GM19397 (cell line): ENCODE data around the gene PEG3.
"Not testable (repeated sequence)": the region's sequence is repeated elsewhere in the genome, so short reads cannot be mapped to it uniquely, and the experiment has no call there.

Experiments
- ATAC-seq: cut with Tn5 transposase; IDR thresholded peaks from one replicate; pipeline ENCODE4 v1.9.1; 2021; ENCODE audit warnings: mild to moderate bottlenecking, moderate library complexity; ENCODE audit not compliant: unreplicated experiment

PEG3 gene

DNA sequence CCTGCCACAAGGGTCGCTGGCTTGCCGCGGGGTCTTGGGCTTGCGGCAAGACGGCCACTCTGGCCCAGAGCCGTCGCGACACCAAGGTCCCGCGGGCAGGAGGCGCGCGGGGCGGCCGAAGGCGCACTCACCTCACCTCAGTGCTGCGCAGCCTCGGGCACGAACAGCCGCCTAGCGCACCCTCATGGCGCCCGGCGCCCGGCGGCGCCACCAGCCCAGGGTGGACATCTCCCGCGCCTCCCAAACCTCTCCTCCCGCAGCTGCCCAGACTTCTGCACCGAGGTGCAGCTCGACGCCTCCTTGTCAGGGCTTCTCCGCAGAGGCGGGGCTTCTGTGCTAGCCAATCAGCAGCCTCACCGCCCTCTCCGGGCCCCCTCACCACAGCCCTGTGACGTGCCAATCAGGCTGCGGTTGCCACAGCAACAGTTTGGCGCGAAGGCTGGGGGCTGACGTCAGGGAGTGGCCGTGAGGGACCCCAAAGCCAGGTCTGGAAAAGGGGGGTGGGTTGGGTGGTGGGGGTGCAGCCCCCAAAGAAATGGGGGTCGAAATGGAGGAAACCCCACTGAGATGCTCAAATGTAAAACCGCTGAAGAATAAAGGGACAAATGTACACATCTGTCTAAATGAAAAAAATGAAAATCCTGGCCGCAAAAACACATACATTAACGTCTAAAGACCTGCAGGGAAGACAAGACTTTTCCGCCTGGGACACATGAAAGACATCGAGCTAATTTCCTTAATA is at the start of gene PEG3, which contains the start of gene ZIM2:
Gene PEG3, minus strand, starts transcription at position 276 of the 742 bp plus-strand sequence. CDS start 16,071 bp downstream, outside the sequence.
Gene ZIM2, minus strand, starts transcription at position 276 of the 742 bp plus-strand sequence. CDS start 16,449 bp downstream, outside the sequence.
- no peak for ATAC-seq

DNA sequence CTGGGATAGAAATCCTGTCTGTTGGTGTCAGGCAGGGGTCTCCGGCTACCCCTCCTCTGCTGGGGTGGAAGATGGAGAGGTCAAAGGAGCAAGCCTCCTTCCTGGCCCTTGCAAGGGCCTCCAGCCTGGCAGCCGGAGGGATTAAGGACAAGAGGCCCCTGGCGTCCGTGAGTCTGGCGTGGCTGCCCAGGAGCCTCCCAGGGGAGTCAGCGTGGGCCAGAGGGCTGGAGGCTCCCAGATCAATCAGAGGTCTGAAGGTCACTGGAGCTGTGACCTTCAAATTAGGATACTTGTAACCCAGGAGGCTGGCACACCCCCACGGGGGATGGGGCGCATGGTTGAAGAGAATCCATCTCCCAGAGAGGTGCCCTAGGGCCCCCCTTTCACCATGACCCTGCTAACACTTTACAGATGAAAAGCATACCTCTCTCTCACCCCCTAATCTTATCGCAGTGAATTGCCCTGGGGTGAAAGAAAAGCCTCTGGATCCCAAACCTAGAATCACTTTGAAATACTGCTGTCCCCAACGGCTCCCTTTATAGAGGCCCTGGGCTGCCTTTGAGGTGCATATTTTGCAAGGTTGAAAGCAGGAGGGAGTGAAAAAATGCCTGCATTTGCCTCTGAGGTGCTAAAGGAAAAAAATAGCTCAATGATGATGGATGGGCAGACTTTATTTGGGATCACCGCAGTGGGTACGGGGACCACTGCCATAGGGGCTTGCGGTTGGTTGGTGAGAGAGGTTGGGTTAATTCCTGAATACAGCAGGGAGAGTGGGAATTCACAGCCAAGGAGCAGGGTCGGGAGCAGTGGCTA is 44.9 kb upstream of the PEG3 start:
- no peak for ATAC-seq

DNA sequence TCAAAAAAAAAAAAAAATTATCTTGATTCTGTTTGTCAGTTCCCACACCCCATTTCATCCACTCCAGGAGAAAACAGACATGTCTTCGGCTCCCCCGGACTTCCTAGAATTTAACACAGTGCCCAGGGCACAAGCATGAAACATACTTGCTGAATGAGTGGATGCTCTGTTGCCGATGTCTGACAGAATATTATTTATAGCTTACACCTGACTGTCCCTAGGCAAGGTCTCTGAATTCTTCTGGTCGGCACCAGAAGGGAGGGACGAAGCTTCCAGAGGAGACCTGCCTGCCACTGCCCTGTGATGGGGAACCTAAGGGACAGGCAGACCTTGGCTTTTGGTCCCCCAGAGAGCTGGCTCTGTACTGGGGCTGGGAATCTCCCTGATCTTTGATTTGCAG is 43.9 kb upstream of the PEG3 start:
- ATAC-seq, result no peak

DNA sequence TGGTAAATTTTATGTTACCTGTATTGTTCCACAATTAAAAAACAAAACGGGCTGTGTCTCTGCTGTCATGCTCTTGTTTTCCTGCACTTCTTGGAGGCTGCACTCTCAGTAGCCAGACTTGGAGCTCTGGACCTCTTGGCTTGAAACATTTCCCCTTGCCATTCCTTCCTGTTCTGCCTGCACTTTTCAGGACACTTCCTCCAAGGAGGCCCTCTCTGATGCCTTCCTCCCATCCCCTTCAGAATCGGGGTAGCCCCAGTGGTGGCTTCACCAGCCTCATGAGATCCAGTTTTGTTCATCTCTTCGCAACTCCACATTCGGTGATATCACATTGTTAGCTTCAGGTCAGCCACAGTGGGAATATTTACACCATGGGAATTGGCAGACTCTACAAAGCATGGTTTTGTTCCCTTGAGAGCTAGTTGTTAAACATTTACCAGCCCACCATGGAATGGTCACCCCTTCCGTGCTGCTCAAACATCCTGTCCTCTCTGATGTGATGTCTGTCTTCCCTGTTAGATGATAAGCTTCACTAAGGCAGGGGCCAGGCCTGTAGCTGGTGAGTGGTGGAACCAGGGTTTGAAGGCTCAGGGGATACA is 40.2 kb upstream of the PEG3 start:
- ATAC-seq, result no peak

DNA sequence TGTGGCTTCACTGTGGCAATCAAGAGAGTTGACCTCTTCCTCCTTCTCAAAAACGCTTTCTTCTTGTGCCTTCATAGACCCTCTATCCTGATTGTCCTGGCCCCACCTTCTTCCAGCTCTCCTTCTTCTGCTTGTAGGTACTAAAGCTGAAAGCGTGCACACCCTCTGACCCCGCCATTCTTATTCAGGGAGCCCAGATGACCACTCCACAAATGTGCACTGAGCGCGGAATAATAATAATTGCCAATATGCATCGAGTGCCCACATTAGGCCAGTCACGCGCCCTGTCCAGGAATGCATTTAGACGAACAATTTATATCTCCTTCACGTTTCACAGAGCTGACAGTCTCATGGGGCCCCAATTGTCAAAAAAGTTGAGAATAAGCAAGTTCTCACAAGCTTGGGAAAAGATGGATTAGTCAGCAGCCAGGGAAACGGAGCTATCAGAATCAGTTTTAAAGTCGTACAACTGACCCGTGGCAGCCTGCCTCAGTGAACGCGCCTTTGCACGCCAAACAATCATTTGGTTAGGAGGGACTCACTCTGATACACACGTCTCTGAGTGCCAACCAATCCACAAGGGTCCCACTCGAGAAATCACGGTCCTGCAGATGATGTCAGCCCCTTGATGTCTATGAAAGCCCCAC is 36.7 kb upstream of the PEG3 start:
- ATAC-seq, result no peak

DNA sequence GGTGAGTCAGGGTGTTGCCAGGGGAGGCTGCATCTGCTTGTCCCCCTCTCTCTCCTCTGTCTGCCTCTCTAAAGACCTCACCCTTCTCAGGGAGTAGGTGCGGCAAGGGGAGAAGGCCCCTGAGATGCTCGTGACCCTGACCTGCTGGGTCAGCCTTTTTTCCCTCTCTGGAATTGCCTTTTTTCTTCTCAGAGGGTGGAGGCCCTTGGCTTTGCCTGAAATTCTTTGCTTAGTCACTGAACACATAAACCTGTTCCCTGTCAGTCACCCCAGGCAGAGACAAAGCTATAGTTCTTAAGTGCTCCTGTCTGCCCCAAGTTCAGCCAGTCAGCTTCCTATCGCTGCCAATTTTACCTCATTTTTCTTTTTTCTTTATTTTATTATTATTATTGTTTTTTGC is 35.2 kb upstream of the PEG3 start:
- no peak for ATAC-seq

DNA sequence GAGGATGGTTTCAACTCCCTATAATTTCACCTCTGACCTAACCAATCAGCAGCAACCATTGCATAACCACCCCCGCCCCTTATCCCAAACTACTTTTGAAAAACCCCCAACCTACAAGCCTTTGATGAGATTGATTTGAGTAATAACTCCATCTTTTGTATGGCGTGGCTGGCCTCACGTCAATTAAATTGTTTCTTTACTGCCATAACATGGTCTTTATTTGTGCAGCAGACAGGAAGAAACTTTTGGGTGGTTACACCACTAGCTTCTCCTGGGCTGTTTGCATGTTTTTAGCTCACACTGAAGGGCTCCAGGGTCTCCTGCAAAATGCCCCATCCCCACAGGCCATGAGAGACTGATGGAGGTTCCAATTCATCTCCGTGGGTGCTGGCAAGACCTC is 34.0 kb upstream of the PEG3 start:
- no peak for ATAC-seq

DNA sequence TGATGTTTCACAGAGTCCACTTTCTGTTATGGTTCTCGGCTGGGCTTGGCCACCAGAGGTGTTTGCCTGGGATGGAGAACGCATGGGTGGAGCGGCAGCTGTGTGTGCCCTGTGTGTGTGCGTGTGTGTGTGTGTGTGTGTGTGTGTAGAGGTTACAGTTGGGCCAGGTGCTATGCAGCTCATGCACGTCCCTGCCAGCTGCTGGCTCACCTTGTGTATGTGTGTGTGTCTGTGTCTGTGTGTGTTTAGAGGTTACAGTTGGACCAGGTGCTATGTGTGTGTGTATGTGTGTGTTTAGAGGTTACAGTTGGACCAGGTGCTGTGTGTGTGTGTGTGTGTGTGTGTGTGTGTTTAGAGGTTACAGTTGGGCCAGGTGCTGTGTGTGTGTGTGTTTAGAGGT is 33.0 kb upstream of the PEG3 start:
- no peak for ATAC-seq

DNA sequence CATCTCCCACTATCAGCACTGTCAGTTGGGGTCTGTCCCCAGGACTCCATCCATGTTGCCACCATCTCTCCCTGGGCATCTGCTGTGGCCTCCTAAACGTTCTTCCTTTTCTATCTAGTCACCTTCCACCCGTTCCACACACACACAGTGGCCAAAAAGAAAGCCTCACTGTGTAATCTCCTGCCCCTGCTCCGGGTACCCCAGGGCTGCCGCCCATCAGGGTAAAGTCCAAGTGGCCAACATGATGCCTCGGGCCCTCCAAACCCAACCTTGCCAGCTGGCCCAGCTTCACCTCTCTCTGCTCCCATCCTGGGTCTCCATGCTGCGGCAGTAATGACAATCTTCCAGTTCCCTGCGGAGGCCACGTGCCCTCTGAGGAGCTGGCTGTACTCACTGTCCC is 29.4 kb upstream of the PEG3 start:
- no peak for ATAC-seq

DNA sequence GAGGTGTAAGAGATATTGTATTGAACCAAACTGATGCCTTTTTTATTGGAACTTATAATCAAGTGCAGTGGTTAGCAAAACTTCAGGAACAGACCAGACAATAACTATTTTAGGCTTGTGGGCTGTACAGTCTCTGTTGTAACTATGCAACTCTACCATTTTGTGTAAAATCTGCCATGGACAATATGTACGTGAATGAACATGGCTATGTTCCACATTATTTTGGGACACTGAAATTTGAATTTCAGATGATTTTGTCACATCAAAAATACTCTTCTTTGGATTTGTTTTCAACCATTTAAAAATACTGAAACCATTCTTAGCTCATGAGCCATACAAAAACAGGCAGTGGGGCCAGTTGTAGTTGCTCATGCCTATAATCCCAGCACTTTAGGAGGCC is 27.9 kb upstream of the PEG3 start:
- ATAC-seq, result no peak

DNA sequence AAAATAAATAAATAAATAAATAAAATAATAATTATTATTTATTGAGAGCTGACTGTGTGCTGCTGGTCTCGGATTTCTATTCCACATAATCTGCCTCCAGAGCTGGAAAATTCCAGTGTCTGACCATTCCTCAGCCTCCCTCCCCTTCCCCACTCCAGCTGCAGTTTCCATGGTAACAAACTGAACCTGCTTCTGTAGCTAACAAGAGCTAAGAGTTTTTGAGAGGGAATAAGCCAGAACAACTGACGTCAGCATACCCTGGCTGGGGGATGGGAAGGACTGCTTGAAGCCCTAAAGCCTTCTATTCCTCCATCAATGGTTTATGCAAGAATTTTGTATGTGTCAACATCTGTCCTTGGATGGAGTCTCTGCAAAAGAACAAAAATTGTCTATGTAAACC is 26.0 kb upstream of the PEG3 start:
- ATAC-seq, result no peak

DNA sequence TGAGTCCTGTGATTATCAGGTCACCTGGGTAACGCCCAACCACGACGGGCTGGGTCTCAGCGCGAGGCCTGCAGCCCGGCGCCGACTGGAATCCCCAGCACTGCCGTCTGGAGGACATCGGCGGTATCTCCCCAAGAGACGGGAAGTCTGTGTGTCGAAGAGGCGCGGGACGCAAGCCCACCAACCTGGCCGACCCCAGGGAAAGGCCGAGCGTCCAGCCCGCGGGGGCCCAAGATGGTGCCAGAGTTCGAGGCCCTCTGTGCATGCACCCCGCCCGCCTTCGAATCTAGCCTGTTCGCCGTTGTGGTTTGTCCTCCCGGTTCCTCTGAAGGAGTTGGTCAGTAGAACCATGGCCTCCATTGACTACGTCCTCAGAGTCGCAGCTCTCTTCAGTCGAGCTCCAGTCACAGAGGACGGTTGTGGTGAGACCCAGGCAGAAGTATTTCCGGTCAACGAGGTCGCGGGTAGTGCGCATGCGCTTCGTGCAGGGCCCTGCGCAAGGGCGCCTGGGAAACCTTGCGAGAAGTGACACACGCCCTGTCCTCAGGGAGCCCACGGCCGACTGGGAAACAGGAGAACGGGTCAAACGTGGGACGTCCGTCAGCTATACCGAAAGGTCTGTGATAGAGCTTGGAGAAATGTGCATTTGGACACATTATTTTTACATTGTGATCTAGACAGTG is 24.1 kb upstream of the PEG3 start:
- ATAC-seq, result no peak

DNA sequence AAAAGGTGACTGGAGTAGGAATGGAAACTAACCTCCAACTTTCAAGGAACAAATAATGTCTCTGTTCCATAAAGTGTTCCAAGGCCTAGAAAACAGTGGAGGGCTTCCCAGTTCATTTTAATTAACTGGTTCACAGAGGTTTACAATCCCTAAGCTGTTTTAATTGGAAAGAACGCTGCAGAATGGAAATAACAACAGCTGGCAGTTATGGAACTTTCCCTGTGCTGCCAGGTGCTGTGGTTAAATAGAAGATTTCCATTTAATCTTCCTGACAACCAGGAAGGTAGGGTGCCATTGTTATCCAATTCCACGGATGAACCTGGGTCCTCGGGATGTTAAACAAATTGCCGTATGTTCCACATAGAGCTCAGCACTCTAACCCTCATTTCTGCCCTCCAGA is 22.2 kb upstream of the PEG3 start:
- no peak for ATAC-seq

DNA sequence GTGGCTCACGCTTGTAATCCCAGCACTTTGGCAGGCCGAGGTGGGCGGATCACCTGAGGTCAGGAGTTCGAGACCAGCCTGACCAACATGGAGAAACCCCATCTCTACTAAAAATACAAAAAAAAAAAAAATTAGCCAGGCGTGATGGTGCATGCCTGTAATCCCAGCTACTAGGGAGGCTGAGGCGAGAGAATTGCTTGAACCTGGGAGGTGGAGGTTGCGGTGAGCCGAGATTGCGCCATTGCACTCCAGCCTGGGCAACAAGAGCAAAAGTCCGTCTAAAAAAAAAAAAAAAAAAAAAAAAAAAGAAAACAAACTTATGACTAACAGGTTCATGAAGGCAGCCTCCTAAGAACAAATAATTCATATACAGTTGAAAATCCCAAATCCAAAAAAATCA is 19.9 kb upstream of the PEG3 start:
- not testable (repeated sequence) for ATAC-seq

DNA sequence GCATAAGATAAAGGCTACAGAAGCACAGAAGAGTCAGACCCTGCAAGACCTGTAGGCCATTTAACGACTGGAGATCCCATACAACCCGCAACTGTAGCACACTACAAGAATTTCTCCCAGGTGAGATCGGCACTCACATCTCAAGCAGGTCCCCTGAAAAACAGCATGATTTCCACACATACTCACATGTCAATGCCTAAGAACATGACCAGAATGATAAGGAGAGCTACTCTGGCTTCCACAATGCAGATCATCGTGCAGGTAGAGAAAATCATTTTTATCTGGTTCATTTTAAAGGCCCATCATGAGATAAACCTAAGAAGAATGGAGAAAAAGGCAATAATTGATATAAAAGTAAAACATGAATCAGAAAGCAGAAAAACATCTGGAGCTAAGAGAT is 17.5 kb upstream of the PEG3 start:
- ATAC-seq, result no peak

DNA sequence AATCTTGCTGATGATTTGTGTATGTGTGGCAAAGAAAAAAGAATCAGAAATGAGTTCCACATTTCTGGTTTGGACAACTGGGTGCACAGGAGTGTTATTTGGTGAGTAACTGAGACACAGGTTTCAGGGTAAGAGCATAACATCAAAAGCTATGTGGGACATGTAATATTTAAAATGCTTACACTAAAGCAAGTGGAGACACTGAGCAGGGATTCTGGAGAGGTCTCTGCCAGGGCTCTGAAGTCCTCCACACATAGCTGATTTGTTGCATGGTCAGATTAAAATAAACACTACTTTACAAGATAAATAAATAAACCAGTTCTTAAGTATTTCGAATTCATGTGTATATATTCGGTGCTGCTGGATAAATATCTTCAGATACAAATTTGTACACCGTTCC is 16.3 kb upstream of the PEG3 start:
- no peak for ATAC-seq

DNA sequence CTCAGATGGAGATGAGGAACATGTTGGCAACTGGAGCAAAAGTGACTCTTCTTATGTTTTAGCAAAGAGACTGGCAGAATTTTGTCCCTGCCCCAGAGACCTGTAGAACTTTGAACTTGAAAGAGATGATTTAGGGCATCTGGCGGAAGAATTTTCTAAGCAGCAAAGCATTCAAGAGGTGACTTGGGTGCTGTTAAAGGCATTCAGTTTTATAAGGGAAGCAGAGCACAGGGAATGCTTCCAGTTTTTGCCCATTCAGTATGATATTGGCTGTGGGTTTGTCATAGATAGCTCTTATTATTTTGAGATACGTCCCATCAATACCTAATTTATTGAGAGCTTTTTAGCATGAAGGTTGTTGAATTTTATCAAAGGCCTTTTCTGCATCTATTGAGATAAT is 11.8 kb upstream of the PEG3 start:
- not testable (repeated sequence) for ATAC-seq

DNA sequence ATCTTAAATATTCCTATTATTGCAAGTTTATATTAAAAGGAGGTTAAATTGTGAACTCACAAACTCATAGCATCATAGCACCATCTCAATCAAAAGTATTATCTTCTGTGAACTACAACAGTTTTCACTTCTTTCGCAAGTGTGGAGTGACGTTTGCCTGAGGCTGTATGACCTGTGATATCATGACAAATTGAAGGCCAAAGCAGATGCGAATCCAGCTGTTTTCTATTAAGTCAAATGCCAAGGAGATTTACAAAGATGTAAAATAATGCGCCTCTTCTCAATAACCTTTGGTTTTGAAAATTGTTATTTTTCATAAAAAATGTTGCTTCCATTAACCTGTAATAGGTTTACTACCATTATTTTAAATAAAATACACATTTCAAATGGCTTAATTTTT is 7.6 kb upstream of the PEG3 start:
- ATAC-seq, result no peak

DNA sequence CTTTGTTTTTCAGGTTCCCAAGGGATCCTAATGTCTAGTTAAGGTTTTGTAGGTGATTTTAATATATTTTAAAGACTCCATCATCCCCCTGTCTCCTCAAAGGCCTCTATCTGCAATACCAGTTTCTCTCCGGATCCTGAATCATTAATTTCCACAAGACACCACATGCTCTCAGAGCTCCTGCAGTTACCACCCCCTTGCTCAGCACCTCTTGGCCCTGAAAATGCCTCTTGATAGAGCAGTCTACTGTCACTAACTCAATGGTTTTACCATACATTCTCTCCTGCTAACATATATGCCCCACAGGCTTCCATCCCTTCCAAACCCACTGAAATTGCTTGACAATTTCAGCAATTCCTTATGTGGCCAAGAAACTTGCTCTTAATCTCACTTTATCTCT is 1.9 kb upstream of the PEG3 start:
- no peak for ATAC-seq

DNA sequence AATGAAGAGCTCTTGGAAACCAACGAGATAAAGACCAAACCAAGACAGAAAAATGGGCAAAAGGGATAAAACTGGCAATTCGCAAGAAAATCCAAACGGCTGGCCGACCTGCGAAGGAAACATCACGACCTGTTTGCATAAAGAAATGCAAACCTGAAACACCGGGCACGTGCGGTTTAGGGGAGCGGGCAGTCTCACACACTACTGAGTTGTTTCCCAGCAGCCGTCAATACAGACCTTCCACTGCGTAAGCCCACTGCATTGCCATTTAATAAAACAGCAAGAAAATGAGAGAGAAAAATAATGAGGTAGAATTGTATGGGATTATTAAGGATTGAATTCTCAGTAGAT is 642 bp upstream of the PEG3 start:
- no peak for ATAC-seq
